ENCODE measurements around the gene NYAP2.

The NYAP2 gene

DNA sequence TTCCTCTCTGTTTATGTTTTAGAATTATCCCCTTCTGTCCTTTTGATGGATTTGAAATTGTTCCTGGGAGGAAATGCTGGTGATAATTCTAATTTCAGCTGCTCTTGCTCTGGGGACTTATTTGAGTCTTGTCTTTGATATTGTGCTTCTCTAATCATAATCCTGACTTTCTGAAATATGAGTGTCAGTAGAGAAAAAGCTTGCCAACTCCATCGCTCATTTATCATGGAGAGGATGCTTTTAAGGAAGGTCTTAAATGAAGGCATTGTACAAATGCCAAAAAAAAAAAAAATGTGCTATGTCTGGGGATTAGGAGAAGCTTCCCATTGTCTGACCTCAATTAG, 159.5 kb downstream of the NYAP2 start:
- Histone ChIP-seq H3K4me3 (ENCODE audit: low read depth in 1 of 2, low read length in 2 of 2) (no peak overlapping the region), H3K4me1 (ENCODE audit: control insufficient read depth in 1 of 2, insufficient read depth in 2 of 2, low read length in 2 of 2) (no peaks in the 10 kb centered on the region), H3K27ac (ENCODE audit: low read length) (no peak overlapping the region), H3K36me3 (ENCODE audit: control insufficient read depth in 1 of 2, insufficient read depth in 2 of 2, low read length in 2 of 2) (no peaks in the 10 kb centered on the region), H3K27me3 (ENCODE audit: low read depth, low read length) (no peaks in the 10 kb centered on the region), H3K9me3 (ENCODE audit: control insufficient read depth in 1 of 2, low read length in 2 of 2) (no peaks in the 10 kb centered on the region)

DNA sequence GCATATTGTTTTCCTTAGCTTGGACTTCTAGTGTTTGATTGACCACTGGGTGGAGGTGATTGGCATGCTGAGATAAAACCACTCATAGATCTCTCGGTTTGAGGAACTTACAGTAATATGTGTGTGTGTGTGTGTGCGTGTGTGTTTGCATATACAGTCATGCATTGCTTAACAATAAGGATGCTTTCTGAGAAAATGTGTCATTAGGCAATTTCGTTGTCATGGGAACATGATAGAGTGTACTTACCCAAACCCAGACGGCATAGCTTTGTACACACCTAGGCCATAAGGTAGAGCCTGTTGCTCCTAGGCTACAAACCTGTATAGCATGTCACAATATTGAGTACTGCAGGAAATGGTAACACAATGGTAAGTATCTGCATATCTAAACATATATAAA, 167.3 kb downstream of the NYAP2 start:
- H3K36me3 ChIP-seq (ENCODE audit: control insufficient read depth in 1 of 2, insufficient read depth in 2 of 2, low read length in 2 of 2), result no peaks in the 10 kb centered on the region
- H3K27me3 ChIP-seq (ENCODE audit: low read depth, low read length), result no peaks in the 10 kb centered on the region
- H3K9me3 ChIP-seq (ENCODE audit: control insufficient read depth in 1 of 2, low read length in 2 of 2), result no peaks in the 10 kb centered on the region
- no peak overlapping the region for H3K27ac ChIP-seq (ENCODE audit: low read length)
- H3K4me3 ChIP-seq (ENCODE audit: low read depth in 1 of 2, low read length in 2 of 2), result no peak overlapping the region
- H3K4me1 ChIP-seq (ENCODE audit: control insufficient read depth in 1 of 2, insufficient read depth in 2 of 2, low read length in 2 of 2), result no peaks in the 10 kb centered on the region

DNA sequence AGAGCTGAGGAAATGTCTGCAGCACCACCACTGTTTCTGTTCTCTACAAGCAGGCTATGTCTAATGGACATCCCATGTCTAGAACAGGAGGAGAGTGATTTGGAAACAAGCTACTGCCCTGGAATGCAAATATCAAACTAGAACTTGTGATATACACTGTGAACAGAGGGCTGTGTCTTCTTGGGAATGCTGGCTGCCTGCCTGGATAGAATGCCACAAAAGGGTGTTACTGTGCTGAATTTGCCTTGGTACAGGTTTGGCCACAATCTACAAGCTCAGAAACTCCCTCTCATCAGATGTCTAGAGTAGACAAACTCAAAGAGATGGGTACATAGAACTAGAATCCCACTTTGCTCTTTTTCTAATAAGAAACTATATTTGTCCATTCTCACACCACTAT, 170.5 kb downstream of the NYAP2 start:
- Histone ChIP-seq H3K27me3 (ENCODE audit: low read depth, low read length) (no peaks in the 10 kb centered on the region), H3K27ac (ENCODE audit: low read length) (no peak overlapping the region), H3K9me3 (ENCODE audit: control insufficient read depth in 1 of 2, low read length in 2 of 2) (no peaks in the 10 kb centered on the region), H3K4me3 (ENCODE audit: low read depth in 1 of 2, low read length in 2 of 2) (no peak overlapping the region), H3K36me3 (ENCODE audit: control insufficient read depth in 1 of 2, insufficient read depth in 2 of 2, low read length in 2 of 2) (no peaks in the 10 kb centered on the region), H3K4me1 (ENCODE audit: control insufficient read depth in 1 of 2, insufficient read depth in 2 of 2, low read length in 2 of 2) (no peaks in the 10 kb centered on the region)

DNA sequence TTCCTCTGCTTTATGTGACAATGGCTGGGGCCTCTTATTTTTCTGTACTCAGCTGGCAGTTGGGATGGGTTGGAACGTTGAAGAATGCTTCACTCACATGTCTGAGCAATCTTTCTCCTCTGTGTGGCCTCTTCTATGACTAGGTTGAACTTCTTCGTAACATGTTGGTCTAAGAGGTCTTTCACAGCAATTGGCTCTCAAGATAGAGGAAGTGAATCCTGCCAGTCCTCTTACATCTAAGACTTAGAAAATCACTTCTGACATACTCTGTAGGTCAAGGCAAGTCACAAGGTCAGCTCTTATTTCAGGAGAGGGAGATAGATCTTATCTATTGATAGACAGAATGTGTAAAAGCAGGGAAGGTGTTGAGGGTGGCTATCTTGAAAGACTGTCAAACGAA, 174.1 kb downstream of the NYAP2 start:
- Histone ChIP-seq H3K36me3 (ENCODE audit: control insufficient read depth in 1 of 2, insufficient read depth in 2 of 2, low read length in 2 of 2) (no peaks in the 10 kb centered on the region), H3K4me3 (ENCODE audit: low read depth in 1 of 2, low read length in 2 of 2) (no peak overlapping the region), H3K27me3 (ENCODE audit: low read depth, low read length) (no peaks in the 10 kb centered on the region), H3K27ac (ENCODE audit: low read length) (no peak overlapping the region), H3K9me3 (ENCODE audit: control insufficient read depth in 1 of 2, low read length in 2 of 2) (no peaks in the 10 kb centered on the region), H3K4me1 (ENCODE audit: control insufficient read depth in 1 of 2, insufficient read depth in 2 of 2, low read length in 2 of 2) (no peaks in the 10 kb centered on the region)

DNA sequence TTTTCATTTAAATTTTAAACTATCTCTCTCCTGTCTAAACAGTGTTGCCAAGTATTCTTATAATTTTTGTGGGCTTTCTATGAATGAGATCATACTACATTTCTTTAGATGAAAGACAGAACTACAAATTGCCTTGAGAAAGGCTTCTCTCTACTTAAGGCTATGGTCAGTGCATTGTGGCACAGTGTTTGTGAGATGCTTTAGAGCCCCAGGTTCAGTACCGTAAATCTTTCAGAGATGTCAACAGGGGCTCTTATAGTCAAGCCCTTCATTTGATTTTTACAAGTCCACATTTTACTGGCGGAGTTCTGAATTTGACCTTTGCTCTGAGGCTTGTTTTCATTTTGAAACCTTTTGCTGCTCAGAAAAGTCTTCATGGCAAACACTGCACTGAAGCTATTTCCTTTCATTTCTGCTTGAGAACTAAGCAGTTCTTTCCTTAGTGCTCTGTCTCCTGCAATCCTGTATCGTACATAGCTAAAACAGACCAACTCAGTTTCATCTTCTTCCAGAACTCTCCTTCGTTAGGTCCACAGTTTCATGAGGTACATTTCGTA, 175.2 kb downstream of the NYAP2 start:
- H3K27ac ChIP-seq (ENCODE audit: low read length), result no peak overlapping the region
- H3K36me3 ChIP-seq (ENCODE audit: control insufficient read depth in 1 of 2, insufficient read depth in 2 of 2, low read length in 2 of 2), result no peaks in the 10 kb centered on the region
- no peaks in the 10 kb centered on the region for H3K27me3 ChIP-seq (ENCODE audit: low read depth, low read length)
- H3K4me3 ChIP-seq (ENCODE audit: low read depth in 1 of 2, low read length in 2 of 2), result no peak overlapping the region
- no peaks in the 10 kb centered on the region for H3K9me3 ChIP-seq (ENCODE audit: control insufficient read depth in 1 of 2, low read length in 2 of 2)
- H3K4me1 ChIP-seq (ENCODE audit: control insufficient read depth in 1 of 2, insufficient read depth in 2 of 2, low read length in 2 of 2), result no peaks in the 10 kb centered on the region

DNA sequence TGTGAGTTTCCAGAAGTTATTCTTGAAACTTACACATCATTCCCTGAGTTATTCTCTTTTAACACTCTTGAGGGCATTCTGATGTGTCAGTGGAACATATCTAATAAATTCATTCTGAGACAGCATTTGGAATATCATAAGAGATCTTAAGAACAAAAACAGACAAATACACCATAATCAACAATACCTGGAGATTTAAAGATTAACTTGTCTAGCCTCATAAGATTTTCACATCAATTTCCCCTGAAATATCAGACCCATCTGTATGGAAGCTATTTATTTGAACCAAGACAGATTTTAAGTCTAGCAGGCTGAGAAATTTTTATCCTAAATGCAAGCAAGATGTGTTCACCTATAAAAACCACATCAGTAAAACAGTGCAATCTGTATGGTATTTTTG, 181.6 kb downstream of the NYAP2 start:
- Histone ChIP-seq H3K27ac (ENCODE audit: low read length) (no peak overlapping the region), H3K4me3 (ENCODE audit: low read depth in 1 of 2, low read length in 2 of 2) (no peak overlapping the region), H3K9me3 (ENCODE audit: control insufficient read depth in 1 of 2, low read length in 2 of 2) (no peaks in the 10 kb centered on the region), H3K4me1 (ENCODE audit: control insufficient read depth in 1 of 2, insufficient read depth in 2 of 2, low read length in 2 of 2) (no peaks in the 10 kb centered on the region), H3K36me3 (ENCODE audit: control insufficient read depth in 1 of 2, insufficient read depth in 2 of 2, low read length in 2 of 2) (no peaks in the 10 kb centered on the region), H3K27me3 (ENCODE audit: low read depth, low read length) (no peaks in the 10 kb centered on the region)

DNA sequence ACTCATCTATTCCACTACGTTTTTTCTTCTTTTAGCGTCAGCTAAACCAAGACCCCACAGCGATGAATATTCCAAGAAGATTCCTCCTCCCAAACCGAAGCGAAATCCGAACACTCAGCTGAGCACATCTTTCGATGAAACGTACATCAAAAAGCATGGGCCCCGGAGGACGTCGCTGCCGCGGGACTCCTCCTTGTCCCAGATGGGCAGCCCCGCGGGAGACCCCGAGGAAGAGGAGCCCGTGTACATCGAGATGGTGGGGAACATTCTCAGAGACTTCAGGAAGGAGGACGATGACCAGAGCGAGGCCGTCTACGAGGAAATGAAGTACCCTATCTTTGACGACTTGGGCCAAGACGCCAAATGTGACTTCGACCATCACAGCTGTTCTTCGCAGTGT, 182.4 kb downstream of the NYAP2 start:
- Histone ChIP-seq H3K36me3 (ENCODE audit: control insufficient read depth in 1 of 2, insufficient read depth in 2 of 2, low read length in 2 of 2) (no peaks in the 10 kb centered on the region), H3K9me3 (ENCODE audit: control insufficient read depth in 1 of 2, low read length in 2 of 2) (no peaks in the 10 kb centered on the region), H3K4me3 (ENCODE audit: low read depth in 1 of 2, low read length in 2 of 2) (no peak overlapping the region), H3K27me3 (ENCODE audit: low read depth, low read length) (no peaks in the 10 kb centered on the region), H3K4me1 (ENCODE audit: control insufficient read depth in 1 of 2, insufficient read depth in 2 of 2, low read length in 2 of 2) (no peaks in the 10 kb centered on the region), H3K27ac (ENCODE audit: low read length) (no peak overlapping the region)

DNA sequence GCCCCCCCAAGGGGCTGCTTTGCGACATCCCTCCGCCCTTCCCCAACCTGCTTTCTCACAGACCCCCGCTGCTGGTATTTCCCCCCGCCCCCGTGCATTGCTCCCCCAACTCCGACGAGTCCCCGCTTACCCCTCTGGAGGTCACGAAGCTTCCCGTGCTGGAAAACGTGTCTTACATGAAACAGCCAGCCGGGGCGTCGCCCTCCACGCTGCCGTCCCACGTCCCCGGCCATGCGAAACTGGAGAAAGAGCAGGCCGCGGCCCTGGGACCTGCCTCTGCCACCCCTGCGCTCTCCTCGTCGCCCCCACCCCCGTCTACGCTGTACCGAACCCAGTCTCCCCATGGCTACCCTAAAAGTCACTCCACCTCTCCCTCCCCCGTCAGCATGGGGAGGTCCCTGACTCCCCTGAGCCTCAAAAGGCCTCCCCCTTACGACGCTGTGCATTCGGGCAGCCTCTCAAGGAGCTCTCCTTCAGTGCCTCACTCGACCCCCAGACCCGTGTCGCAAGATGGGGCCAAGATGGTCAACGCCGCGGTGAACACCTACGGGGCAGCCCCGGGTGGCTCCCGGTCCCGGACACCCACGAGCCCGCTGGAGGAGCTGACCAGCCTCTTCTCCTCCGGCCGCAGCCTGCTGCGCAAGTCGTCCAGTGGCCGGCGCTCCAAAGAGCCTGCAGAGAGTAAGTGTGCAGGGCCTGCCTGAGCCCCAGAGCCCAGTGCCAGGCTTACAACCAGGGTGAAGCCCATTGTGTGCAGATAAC, 183.0 kb downstream of the NYAP2 start:
- Histone ChIP-seq H3K27ac (ENCODE audit: low read length) (no peak overlapping the region), H3K36me3 (ENCODE audit: control insufficient read depth in 1 of 2, insufficient read depth in 2 of 2, low read length in 2 of 2) (no peaks in the 10 kb centered on the region), H3K27me3 (ENCODE audit: low read depth, low read length) (no peaks in the 10 kb centered on the region), H3K4me3 (ENCODE audit: low read depth in 1 of 2, low read length in 2 of 2) (no peak overlapping the region), H3K9me3 (ENCODE audit: control insufficient read depth in 1 of 2, low read length in 2 of 2) (no peaks in the 10 kb centered on the region), H3K4me1 (ENCODE audit: control insufficient read depth in 1 of 2, insufficient read depth in 2 of 2, low read length in 2 of 2) (no peaks in the 10 kb centered on the region)

DNA sequence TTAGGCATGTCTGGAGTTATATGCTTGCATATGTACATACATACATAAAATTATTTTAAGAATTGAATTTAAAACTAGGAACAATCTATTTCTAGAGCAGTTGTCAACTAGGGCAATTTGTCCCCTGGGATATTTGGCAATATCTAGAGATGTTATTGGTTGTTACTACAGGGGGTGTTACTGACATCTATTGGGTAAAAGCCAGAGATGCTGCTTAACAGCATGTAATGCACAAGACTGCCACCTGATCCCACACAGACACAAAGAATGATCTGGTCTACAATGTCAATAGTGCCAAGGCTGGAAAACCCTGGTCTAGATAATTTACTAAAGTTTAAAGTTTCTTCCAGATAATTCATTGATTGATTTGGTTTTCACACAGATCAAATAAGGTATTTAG, 185.3 kb downstream of the NYAP2 start:
- Histone ChIP-seq H3K4me1 (ENCODE audit: control insufficient read depth in 1 of 2, insufficient read depth in 2 of 2, low read length in 2 of 2) (no peaks in the 10 kb centered on the region), H3K27ac (ENCODE audit: low read length) (no peak overlapping the region), H3K36me3 (ENCODE audit: control insufficient read depth in 1 of 2, insufficient read depth in 2 of 2, low read length in 2 of 2) (no peaks in the 10 kb centered on the region), H3K4me3 (ENCODE audit: low read depth in 1 of 2, low read length in 2 of 2) (no peak overlapping the region), H3K9me3 (ENCODE audit: control insufficient read depth in 1 of 2, low read length in 2 of 2) (no peaks in the 10 kb centered on the region), H3K27me3 (ENCODE audit: low read depth, low read length) (no peaks in the 10 kb centered on the region)

DNA sequence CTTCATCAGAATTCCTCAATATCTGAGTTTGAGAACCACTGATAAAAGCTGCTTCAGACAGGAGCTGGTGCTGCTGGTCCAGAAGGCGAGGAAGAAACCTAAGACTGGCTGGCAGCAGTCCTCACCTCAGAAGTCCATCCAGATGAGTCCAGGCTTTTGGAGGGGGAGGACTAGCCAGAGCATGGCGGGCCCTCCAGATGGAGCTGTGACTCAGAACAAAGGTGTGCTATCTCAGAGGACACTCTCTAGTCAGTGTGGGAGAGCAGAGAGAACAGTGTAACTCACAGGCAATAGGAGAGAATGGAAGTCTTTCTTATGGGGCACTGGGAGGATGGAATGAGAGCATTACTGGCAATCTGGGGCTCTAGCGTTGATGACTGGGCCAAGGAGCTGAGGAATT, 191.4 kb downstream of the NYAP2 start:
- H3K4me1 ChIP-seq (ENCODE audit: control insufficient read depth in 1 of 2, insufficient read depth in 2 of 2, low read length in 2 of 2), result no peaks in the 10 kb centered on the region
- H3K27ac ChIP-seq (ENCODE audit: low read length), result no peak overlapping the region
- H3K27me3 ChIP-seq (ENCODE audit: low read depth, low read length), result no peaks in the 10 kb centered on the region
- H3K9me3 ChIP-seq (ENCODE audit: control insufficient read depth in 1 of 2, low read length in 2 of 2), result no peaks in the 10 kb centered on the region
- H3K36me3 ChIP-seq (ENCODE audit: control insufficient read depth in 1 of 2, insufficient read depth in 2 of 2, low read length in 2 of 2), result no peaks in the 10 kb centered on the region
- no peak overlapping the region for H3K4me3 ChIP-seq (ENCODE audit: low read depth in 1 of 2, low read length in 2 of 2)

DNA sequence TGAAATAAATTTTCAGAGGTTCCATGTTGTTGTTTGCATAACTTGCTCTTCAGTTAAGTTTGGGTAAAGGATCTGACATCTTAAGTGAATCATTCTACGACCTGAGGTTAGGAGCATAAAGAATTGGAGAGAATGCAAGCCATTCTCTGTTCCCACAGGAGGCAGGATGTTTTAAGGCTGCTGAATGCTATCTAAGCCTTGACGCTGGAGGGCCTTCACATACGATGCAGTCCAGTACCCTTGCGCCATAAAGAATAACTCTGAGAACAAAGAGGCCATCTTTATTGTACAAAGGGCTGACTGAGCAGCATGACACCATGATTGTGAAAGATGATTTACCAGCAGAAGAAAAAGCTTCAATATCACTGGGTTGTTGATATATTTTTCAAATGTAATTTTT, 198.4 kb downstream of the NYAP2 start:
- Histone ChIP-seq H3K36me3 (ENCODE audit: control insufficient read depth in 1 of 2, insufficient read depth in 2 of 2, low read length in 2 of 2) (no peaks in the 10 kb centered on the region), H3K27ac (ENCODE audit: low read length) (no peak overlapping the region), H3K9me3 (ENCODE audit: control insufficient read depth in 1 of 2, low read length in 2 of 2) (peaks cover 0 to 2% of the 10 kb centered on the region in 2 donors), H3K4me3 (ENCODE audit: low read depth in 1 of 2, low read length in 2 of 2) (no peak overlapping the region), H3K27me3 (ENCODE audit: low read depth, low read length) (no peaks in the 10 kb centered on the region), H3K4me1 (ENCODE audit: control insufficient read depth in 1 of 2, insufficient read depth in 2 of 2, low read length in 2 of 2) (no peaks in the 10 kb centered on the region)

DNA sequence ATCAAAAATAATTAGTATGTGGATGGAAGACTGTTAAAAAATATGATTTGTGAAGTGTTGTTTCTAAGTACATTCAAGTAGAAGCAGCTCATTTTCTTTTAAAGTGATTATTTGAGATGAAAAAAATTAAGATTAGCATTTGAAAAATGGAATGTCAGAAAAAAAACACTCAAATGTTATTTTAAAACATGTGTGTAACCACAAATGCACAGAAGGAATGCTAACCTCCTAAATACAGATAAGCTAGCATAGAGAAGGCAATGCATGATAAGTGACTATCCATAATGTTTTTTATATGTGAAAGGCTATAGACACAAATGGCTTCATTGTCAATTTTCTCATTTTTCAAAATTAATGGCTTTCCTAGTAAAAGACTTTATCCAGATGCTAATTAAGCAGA, 198.9 kb downstream of the NYAP2 start:
- Histone ChIP-seq H3K4me3 (ENCODE audit: low read depth in 1 of 2, low read length in 2 of 2) (no peak overlapping the region), H3K36me3 (ENCODE audit: control insufficient read depth in 1 of 2, insufficient read depth in 2 of 2, low read length in 2 of 2) (no peaks in the 10 kb centered on the region), H3K27ac (ENCODE audit: low read length) (no peak overlapping the region), H3K4me1 (ENCODE audit: control insufficient read depth in 1 of 2, insufficient read depth in 2 of 2, low read length in 2 of 2) (no peaks in the 10 kb centered on the region), H3K27me3 (ENCODE audit: low read depth, low read length) (no peaks in the 10 kb centered on the region), H3K9me3 (ENCODE audit: control insufficient read depth in 1 of 2, low read length in 2 of 2) (peaks cover 0 to 2% of the 10 kb centered on the region in 2 donors)

Data from muscle layer of duodenum (tissue), 2 donors.